Germinal center (tissue), 1 donor: ENCODE results near the gene VPS50.
"Not testable (repeated sequence)": the region's sequence is repeated elsewhere in the genome, so short reads cannot be mapped to it uniquely, and the experiment has no call there.

ENCODE experiments used
- DNase-seq: peaks from one replicate; pipeline ENCODE4 v3.0.0; 2012; ENCODE audit warnings: mixed read lengths, low spot score

The VPS50 gene

DNA sequence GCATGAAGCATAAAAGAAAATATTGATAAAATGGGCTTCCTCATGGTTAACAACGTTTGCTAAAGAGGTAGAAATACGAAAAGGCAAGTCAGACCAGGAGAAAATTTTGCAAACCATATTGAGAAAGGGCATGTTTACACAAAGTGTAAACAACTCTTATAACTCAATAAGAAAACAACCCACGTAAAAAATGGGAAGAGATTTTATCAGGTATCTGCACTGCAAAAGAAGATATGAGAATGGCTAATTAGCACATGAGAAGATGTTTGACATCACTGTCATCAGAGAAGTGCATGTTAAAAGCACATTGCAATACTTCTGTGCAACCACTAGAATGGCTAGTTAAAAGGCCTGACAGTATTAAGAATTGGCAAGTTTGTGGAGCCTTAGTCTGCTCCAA, 99.5 kb downstream of the VPS50 start:
- DNase-seq = no peak

DNA sequence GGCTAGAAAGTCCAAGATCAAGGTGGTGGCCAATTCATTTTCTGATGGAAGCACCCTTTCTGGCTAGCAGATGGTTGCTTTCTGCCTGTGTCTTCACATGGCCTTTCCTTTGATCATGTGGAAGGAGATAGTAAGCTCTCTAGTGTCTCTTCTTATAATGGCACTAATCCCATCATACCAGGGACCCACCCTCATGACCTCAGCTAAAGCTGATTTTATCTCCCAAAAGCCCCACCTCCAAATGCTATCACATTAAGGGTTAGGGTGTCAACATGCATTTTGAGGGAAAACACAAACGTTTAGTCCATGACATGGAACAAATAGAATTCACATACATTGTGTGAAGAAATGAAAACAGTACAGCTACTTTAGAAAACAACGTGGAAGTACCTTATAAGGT, 100.0 kb downstream of the VPS50 start:
- no peak for DNase-seq

DNA sequence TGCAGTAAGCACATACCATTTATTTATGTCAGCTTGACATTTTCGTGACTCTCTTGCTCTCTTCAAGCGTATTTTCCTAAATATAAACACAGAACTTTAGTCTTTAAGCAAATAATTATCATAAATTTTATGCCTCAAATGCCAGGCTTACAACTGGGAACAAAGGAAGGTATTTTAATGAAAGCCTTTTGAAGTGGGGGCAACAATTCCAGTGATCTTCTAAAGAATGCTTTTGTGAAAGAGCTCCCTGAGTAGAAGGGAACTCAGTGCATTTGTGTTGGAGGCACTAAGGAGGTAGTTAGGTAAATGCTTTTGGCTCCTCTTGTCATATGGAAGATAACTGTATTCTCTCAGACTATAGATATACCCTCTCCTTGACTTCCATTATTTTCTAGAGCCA, 104.9 kb downstream of the VPS50 start:
- DNase-seq = no peak

DNA sequence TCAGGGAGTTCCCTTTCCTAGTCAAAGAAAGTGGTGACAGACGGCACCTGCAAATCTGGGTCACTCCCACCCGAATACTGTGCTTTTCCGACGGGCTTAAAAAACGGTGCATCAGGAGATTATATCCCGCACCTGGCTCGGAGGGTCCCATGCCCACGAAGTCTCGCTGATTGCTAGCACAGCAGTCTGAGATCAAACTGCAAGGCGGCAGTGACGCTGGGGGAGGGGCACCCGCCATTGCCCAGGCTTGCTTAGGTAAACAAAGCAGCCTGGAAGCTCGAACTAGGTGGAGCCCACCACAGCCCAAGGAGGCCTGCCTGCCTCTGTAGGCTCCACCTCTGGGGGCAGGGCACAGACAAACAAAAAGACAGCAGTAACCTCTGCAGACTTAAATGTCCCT, 110.0 kb downstream of the VPS50 start:
- DNase-seq = not testable (repeated sequence)

DNA sequence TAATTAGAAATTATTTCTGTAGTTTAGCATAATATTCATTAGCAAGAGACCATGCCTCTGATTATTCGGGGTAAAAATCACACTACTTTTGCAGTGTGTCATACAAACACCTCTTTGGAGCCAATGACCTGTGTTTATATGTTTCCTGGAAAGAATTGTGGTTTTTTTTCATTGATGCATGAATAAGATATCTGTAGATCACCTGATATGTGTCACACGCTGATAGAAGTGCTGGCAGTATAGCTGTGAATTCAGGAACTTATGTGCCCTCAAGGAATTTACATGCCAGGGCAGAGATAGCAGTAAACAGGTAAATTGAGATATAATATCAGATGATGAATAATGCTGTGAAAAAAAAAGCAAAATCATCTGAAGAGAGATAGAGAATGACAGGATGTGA, 118.2 kb downstream of the VPS50 start:
- DNase-seq = no peak

DNA sequence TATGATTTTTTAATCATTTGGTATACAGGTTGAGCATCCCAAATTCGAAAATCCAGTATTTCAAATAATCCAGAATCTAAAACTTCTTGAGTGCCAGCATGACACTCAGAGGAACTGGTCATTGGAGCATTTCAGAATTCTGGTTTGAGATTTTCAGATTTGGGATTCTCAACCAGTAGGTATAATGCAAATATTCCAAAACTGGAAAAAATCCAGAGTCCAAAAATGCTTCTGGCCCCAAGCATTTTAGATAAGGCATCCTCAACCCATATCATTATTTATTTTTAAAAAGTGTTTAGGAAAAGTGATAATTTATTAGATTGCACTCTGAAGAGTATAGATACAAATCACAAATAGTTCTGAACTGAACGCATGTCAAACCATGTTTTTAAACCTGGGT, 120.7 kb downstream of the VPS50 start:
- DNase-seq = no peak

DNA sequence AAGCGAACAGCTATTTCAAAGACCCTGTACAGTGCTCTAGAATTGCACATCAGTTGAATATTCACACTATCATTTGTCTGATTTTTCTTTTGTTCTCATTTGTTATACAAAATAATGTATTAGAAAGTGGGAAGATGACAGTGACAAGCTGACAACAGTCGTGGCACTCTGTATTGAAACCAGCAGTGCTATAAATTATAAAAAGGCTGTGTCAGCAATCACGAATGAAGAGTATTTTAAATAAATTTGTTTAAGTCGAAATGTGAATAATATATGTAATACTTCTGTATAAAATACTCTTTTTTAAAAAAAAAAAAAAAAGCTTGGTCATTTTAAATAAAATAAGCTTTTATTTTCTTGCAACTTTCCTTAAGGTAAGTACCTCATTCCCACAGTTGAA, 122.6 kb downstream of the VPS50 start:
- no peak for DNase-seq

DNA sequence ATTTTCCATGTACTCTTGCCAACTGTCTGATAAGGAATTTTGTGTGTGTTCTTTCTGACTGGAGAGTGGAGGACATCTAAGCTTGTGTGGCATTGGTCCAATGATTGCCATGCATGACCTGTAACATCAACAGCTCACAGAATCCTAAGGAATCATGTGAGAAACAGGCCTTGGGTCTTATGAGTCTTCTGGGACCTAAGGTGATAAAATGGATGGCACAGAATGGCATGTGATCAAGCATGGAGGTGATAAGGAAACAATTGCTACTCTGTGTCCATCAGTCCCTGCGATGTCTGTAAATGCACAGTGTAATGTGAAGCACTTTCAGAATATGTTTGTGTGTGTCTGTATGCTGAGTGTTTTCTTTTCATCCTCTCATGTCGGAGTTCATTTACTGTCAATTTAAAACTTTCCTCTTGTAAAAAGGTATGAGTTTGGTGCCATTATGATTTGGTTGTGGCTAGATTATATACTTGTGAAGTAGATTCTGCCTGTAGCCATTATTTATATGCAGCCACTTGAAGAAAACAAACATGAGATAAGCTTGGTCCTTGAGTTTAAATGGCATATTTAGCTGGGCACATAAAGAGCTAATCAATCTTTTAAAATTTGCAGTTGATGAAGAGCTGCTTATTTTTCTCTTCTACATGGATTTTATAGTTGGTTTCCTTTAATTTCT, 127.5 kb downstream of the VPS50 start:
- no peak for DNase-seq

DNA sequence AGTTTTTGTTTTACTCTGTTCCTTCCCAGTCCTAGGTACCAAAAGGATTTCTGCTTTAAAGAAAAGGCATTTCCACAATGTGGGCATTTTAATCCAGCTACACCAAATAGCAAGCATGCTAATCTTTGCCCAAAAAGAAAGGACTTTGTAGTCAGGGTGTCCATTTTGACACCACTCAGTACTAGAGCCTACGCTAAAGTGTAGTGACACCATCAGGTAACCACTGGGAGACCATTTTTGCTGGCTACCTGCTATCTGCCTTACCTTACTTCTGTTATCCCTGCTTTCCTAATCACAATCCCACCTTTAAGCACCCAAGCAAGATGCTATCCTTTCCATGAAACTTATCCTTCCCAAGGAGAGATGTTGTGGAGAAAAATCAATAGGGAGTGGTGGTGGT, 129.7 kb downstream of the VPS50 start:
- DNase-seq = no peak

DNA sequence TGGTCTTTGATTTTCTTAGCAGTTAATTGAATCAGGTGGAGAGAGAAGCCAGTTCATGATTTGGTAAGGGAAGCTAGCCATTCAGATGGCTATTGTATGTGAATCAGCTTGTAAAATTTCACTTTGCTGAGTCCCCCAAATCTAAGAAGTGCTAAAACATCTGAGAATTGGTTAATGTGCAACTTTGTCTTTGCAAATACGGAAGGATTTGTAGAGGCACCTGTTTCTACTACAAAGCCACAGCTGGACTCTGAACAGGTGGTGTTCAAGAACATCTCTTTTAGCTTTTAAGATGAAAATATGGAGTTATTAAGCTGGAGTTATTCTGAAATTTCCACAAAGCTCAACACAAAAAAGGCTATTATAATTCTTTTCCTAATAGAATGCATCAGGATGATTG, 132.6 kb downstream of the VPS50 start:
- DNase-seq = no peak

DNA sequence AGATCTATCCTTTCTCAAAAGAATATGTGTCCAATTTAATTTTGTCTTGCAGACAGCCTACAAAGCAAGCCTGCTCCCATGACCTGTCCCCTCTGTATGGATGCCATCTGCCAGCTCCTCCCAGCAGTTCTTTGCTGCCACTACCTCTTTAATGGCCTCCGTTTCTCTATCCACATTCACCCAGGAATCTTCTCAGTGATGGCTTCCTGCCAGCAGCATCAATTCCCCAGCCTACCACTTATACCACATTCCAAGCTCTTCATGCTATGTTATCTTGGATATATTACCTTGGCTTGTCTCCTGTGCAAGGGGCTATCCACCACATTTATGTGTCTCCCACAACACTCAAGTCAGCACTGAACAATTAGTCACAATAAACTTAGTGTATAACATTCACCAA, 133.2 kb downstream of the VPS50 start:
- no peak for DNase-seq

DNA sequence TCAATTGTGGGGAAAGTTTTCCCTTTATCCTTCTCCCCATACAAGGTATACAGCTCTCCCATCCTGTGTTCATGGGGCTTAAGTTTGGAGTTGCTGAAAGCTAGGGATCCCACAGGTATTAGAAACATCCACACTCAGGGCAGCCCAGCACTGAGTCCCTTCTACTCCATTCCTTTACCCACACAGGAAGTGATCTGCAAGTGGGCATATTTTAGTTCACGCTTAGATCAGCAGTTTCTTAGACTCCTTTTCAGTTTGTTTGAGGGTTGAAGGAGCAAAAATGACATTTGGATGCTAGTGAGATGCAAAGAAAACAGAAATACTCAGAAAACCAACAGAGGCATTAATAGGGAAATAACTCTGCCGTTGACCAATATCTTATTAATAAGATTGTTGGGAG, 134.7 kb downstream of the VPS50 start:
- no peak for DNase-seq

DNA sequence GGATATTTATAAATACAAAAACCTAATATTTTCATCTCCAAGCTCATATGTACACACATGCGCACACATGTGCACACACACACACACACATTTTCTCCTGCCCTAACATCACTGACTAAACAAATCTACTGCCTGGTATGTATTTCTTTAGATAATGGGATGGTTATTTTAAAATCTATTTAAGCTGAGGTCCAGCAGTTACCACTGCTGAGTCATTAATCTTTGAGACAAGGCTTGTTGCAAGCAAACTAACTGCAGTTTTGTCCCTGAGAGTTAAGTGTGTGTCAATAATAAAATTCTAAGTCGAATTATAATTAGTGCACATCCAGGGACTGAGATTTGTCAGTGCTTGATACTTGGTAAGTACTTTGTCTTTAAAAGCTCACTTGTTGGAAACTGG, 135.1 kb downstream of the VPS50 start:
- no peak for DNase-seq

DNA sequence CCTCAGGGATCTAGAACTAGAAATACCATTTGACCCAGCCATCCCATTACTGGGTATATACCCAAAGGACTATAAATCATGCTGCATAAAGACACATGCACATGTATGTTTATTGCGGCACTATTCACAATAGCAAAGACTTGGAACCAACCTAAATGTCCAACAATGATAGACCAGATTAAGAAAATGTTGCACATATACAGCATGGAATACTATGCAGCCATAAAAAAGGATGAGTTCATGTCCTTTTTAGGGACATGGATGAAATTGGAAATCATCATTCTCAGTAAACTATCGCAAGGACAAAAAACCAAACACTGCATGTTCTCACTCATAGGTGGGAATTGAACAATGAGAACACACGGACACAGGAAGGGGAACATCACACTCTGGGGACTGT, 138.8 kb downstream of the VPS50 start:
- not testable (repeated sequence) for DNase-seq

DNA sequence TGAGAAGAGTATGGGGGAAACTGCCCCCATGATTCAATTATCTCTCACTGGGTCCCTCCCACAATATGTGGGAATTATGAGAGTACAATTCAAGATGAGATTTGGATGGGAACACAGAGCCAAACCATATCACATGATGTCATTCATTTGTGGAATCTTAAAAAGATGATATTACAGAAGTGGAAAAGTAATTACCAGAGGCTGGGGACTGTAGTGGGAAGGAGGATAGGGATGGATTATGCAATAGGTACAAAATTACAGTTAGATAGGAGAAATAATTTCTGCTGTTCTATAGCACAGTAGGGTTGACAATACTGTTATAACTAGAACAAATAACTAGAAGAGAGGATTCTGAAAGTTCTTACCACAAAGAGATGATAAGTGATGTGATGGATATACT, 141.4 kb downstream of the VPS50 start:
- DNase-seq = no peak

DNA sequence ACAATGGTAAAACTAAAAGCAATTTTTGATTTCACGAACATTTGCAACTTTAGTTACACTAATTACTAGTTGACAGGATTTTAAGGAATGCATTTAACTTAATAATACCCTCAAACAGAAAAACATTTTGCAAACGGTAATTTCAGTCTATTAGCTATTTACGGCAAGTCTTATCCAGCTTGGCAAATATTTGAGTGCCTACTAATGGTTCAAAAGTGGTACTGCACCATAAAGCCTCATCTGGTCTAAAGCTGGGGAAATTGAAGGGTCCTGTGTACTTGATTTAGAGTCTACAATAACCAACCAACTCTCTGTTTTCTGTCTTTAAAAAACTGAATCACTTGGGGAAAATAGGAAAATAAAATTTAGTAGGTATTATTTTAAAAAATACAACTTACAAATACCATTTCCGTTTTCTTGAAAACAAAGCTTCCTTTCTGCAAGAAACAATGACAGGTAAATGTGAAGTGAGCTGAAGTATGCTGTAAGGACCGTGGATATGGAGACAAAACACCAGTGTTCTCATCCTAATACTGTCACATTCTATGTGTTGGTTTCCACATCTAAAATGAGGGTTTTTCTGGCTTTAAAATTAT, 142.3 kb downstream of the VPS50 start:
- peak; percentile 18 for DNase-seq

DNA sequence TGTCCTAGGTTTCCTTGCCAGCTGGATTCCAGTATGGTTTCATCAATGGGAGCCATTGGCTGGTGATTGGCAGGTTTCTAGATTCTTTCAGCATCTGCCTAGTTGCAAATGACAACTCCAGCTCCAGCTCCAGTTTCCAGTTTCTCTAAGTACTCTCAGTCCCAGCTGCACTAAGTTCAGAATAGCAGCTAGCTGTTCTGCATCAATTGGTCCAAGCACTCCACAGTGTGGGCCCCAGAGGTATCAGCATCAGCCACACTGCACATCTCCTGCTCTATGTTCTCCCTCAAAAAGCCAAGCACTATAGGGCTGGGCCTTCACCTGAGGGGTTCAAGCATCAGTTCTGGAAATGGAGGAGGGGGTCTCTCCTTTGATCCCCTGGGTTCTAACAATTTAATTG, 143.4 kb downstream of the VPS50 start:
- no peak for DNase-seq

DNA sequence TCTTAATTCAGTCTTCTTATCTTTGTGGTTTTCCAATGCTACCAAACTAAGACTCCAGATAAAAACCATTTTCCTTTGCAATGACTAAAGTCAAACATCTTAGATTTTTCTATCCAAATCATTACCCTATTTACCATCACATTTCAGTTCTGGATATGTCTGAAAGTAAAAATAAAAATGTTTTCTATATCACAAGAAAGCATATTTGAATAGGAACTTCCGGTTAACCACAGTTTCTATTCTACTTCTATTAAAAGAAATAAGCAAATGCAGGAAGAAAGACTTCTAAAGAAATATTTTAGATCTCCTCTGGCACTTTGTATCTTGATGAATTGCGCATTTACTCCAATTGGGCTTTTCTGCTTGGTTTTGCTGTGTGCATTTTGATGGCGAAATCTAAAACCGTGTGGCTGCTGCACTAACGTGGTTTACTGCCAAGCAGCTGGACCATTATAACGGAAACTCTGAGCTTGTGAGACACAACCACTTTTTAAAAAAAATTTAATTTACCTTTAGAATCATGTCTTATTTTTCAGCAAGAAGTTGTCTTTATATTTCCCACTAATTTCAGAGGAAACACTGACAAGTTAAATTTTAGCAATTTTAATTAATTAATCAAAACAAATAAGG, 146.1 kb downstream of the VPS50 start:
- no peak for DNase-seq

DNA sequence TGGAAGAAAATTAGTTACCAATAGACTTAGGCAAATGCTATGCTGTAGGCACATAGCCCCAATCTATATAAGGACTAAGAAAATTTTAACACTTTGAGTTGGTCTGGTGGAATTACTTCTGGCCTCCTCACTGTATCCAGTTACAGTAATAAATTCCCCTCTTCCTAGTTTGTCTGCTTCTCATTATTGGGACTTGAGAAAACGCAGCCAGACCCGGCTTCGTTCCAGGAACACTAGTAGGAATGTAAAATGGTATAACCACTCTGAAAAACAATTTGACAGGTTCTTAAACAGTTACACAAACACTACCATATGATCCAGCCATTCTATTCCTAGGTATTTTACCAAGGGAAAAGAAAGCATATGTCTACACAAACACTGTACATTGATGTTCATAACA, 150.2 kb downstream of the VPS50 start:
- no peak for DNase-seq

DNA sequence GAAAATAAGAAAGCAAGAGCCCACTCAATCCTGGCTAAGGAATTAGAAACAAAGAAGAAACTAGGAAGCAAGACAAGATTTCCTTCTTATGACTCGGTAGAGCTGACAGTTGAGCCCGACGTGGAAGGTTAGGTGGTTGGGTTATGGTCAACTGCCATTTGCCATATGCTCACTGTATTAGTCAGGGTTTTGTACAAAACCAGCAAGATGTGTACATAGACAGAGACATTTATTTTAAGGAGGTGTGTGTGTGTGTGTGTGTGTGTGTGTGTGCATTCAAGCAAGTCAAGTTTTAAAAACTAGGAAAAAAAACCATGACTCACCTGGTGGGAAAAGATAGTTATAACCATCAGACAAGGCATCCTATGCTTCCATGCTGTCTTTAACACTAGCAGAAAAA, 158.5 kb downstream of the VPS50 start:
- no peak for DNase-seq

DNA sequence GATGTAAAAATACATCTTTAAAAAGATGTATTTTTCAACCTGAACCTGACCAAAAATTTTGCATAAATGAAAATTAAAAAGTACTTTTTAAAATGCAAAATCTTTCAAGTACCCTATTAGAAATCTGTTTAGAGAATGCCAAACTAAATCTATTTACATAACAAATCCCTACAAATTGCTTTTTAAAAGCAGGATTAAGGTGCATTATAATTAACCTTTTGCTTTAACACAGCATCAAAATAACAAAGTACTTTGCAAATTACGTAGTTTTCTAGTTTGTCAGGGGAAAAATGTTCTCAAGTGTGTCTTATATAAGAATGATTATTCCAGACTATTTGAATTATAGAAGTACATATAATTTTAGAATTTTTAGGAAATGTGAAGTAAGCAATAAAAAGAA, 160.8 kb downstream of the VPS50 start:
- DNase-seq = no peak

DNA sequence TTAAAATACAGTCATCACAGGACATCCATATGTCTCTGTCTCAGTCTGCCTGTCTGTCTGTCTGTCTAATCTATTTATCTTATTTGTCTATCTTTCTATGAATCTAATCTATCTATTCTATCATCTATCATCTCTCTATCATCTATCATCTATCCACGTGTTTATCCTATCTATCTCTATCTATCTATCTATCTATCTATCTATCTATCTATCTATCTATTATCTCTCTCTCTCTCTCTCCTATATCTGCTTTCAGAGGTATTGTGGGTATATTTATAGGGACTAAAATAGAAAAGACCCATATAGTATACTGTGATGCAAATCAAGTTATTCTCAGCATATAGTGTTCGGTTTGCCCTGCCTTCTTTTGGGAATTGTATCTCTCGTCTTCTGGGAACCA, 167.5 kb downstream of the VPS50 start:
- no peak for DNase-seq

DNA sequence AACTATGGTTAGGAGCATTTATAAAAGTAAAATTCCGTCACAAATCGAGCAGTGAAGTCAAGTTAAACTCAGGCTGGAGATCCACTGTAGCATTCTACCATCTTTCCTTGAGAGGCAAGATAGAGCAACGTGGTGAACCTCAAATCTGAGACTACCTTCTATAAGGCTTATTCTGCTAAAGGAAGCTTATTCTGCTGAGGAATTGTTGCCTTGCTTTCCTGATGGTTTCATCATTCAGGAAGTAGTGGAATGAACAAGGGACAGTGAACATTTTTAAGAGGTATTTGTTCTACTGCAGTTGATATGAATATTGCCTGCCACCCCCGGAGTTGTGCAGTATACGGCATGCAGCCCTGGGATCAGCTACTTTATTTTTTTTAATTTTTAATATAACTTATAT, 170.8 kb downstream of the VPS50 start:
- DNase-seq = no peak

DNA sequence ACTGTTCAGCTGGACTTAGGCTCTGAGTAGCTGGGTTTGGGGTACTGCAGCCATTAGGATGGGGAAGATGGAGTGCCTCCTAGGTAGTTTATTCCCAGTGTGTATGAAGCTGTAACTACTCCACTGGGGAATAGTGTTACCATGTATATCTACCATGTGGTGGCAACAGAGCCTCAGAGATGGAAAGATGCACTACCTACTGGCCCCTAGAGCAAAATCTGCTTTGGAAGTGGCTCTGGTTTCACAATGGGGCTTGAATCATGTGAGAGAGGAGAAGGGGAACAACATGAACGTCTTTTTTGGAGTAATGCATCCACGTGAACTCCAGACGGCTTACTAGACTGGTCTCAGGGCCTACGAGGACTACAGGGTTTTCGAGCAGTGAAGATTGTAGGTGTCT, 175.1 kb downstream of the VPS50 start:
- no peak for DNase-seq
